Measurements from ENCODE around the gene GLTPD2. TPM values are rescaled to one million over a fixed set of nuclear protein-coding genes. Genes with fewer than 3 reads are reported as not detected.
"Not testable (repeated sequence)": the region's sequence is repeated elsewhere in the genome, so short reads cannot be mapped to it uniquely, and the experiment has no call there.

Gene GLTPD2
- total RNA-seq, 2 experiments from 2014 or later, result not detected

- ATAC-seq, result no peak
- no peaks in the 10 kb centered on the region for H3K27me3 Mint-ChIP-seq (ENCODE audit: low read depth)
- ChIA-PET CTCF (no interaction called here), POLR2A (interaction anchor here (0.7 kb wide), 1 partner anchor 16 kb away, joined by 3 read pairs; the partner anchor contains the start of gene PSMB6)
- H3K36me3 Mint-ChIP-seq (ENCODE audit: low read depth), result peaks cover 11% of the 10 kb centered on the region
- no peak overlapping the region for H3K4me3 Mint-ChIP-seq
- peaks cover 10% of the 10 kb centered on the region for H3K4me1 Mint-ChIP-seq (ENCODE audit: low read depth)
- no peak overlapping the region for H3K27ac Mint-ChIP-seq
- DNase-seq, result no peak
- no peaks in the 10 kb centered on the region for H3K9me3 Mint-ChIP-seq (ENCODE audit: insufficient read depth)
Observed at GRCh38 chr17:4811471-4811870, 22.7 kb downstream of the GLTPD2 start.

GRCh38 chr17:4812690-4813089, 23.9 kb downstream of the GLTPD2 start:
- ChIA-PET CTCF (interaction anchor here (1.5 kb wide), 1 partner anchor 23 kb away, joined by 4 read pairs; no protein-coding TSS in a partner anchor), POLR2A (no interaction called here)
- DNase-seq, result no peak
- Mint-ChIP-seq H3K27me3 (ENCODE audit: low read depth) (no peaks in the 10 kb centered on the region), H3K4me1 (ENCODE audit: low read depth) (peaks cover 7% of the 10 kb centered on the region), H3K4me3 (no peak overlapping the region), H3K9me3 (ENCODE audit: insufficient read depth) (no peaks in the 10 kb centered on the region), H3K27ac (no peak overlapping the region), H3K36me3 (ENCODE audit: low read depth) (peaks cover 11% of the 10 kb centered on the region)
- ATAC-seq, result no peak

GRCh38 chr17:4815043-4815675, 26.4 kb downstream of the GLTPD2 start:
- ATAC-seq (no peak), DNase-seq (no peak)
- no peaks in the 10 kb centered on the region for H3K27me3 Mint-ChIP-seq (ENCODE audit: low read depth)
- H3K27ac Mint-ChIP-seq, result no peak overlapping the region
- H3K4me3 Mint-ChIP-seq, result no peak overlapping the region
- ChIA-PET POLR2A (no interaction called here), CTCF (interaction anchor here (0.8 kb wide), 1 partner anchor 27 kb away, joined by 3 read pairs; no protein-coding TSS in a partner anchor)
- peaks cover 2% of the 10 kb centered on the region for H3K4me1 Mint-ChIP-seq (ENCODE audit: low read depth)
- H3K36me3 Mint-ChIP-seq (ENCODE audit: low read depth), result peaks cover 3% of the 10 kb centered on the region
- no peaks in the 10 kb centered on the region for H3K9me3 Mint-ChIP-seq (ENCODE audit: insufficient read depth)

GRCh38 chr17:4816826-4817225, 28.1 kb downstream of the GLTPD2 start:
- CTCF ChIA-PET, result interaction anchor here (1.1 kb wide), 1 partner anchor 192 kb away, joined by 3 read pairs; no protein-coding TSS in a partner anchor

GRCh38 chr17:4818276-4818675, 29.5 kb downstream of the GLTPD2 start:
- Mint-ChIP-seq H3K9me3 (ENCODE audit: insufficient read depth) (no peaks in the 10 kb centered on the region), H3K4me1 (ENCODE audit: low read depth) (no peaks in the 10 kb centered on the region), H3K36me3 (ENCODE audit: low read depth) (no peaks in the 10 kb centered on the region), H3K27me3 (ENCODE audit: low read depth) (no peaks in the 10 kb centered on the region), H3K4me3 (no peak overlapping the region), H3K27ac (no peak overlapping the region)
- ATAC-seq (no peak), DNase-seq (no peak)
- CTCF ChIA-PET, result no interaction called here
- POLR2A ChIA-PET, result no interaction called here

More at GRCh38 chr17:4816826-4817225, 28.1 kb downstream of the GLTPD2 start:
- Mint-ChIP-seq H3K27me3 (ENCODE audit: low read depth) (no peaks in the 10 kb centered on the region), H3K4me1 (ENCODE audit: low read depth) (no peaks in the 10 kb centered on the region), H3K4me3 (no peak overlapping the region), H3K36me3 (ENCODE audit: low read depth) (no peaks in the 10 kb centered on the region), H3K9me3 (ENCODE audit: insufficient read depth) (no peaks in the 10 kb centered on the region), H3K27ac (no peak overlapping the region)
- DNase-seq (no peak), ATAC-seq (no peak)
- POLR2A ChIA-PET, result no interaction called here

GRCh38 chr17:4822835-4823234, 34.1 kb downstream of the GLTPD2 start:
- Mint-ChIP-seq H3K4me1 (ENCODE audit: low read depth) (no peaks in the 10 kb centered on the region), H3K27me3 (ENCODE audit: low read depth) (no peaks in the 10 kb centered on the region), H3K4me3 (no peak overlapping the region), H3K27ac (no peak overlapping the region), H3K36me3 (ENCODE audit: low read depth) (no peaks in the 10 kb centered on the region), H3K9me3 (ENCODE audit: insufficient read depth) (no peaks in the 10 kb centered on the region)
- ChIA-PET CTCF (no interaction called here), POLR2A (interaction anchor here (0.6 kb wide), 1 partner anchor 22 kb away, joined by 3 read pairs; no protein-coding TSS in a partner anchor)
- no peak for DNase-seq
- ATAC-seq, result no peak

- no peak overlapping the region for H3K4me3 Mint-ChIP-seq
- DNase-seq, result no peak
- peaks cover 2% of the 10 kb centered on the region for H3K27me3 Mint-ChIP-seq (ENCODE audit: low read depth)
- POLR2A ChIA-PET, result interaction anchor here (0.6 kb wide), 1 partner anchor 543 kb away, joined by 3 read pairs; no protein-coding TSS in a partner anchor
- H3K27ac Mint-ChIP-seq, result no peak overlapping the region
- ATAC-seq, result no peak
- no peaks in the 10 kb centered on the region for H3K9me3 Mint-ChIP-seq (ENCODE audit: insufficient read depth)
- CTCF ChIA-PET, result interaction anchor here (0.6 kb wide), 1 partner anchor 33 kb away, joined by 3 read pairs; no protein-coding TSS in a partner anchor
- H3K36me3 Mint-ChIP-seq (ENCODE audit: low read depth), result no peaks in the 10 kb centered on the region
- H3K4me1 Mint-ChIP-seq (ENCODE audit: low read depth), result no peaks in the 10 kb centered on the region
Observed at GRCh38 chr17:4823373-4824089, 34.8 kb downstream of the GLTPD2 start.

GRCh38 chr17:4827399-4827798, 38.6 kb downstream of the GLTPD2 start:
- H3K36me3 Mint-ChIP-seq (ENCODE audit: low read depth), result no peaks in the 10 kb centered on the region
- no peaks in the 10 kb centered on the region for H3K9me3 Mint-ChIP-seq (ENCODE audit: insufficient read depth)
- no peak for ATAC-seq
- peaks cover 2% of the 10 kb centered on the region for H3K27me3 Mint-ChIP-seq (ENCODE audit: low read depth)
- H3K4me3 Mint-ChIP-seq, result no peak overlapping the region
- no peak overlapping the region for H3K27ac Mint-ChIP-seq
- DNase-seq, result no peak
- ChIA-PET CTCF (no interaction called here), POLR2A (no interaction called here)
- H3K4me1 Mint-ChIP-seq (ENCODE audit: low read depth), result peaks cover under 1% of the 10 kb centered on the region

- CTCF ChIA-PET, result interaction anchor here (1.7 kb wide), 1 partner anchor 42 kb away, joined by 4 read pairs; no protein-coding TSS in a partner anchor
- Mint-ChIP-seq H3K4me1 (ENCODE audit: low read depth) (peaks cover 35% of the 10 kb centered on the region), H3K4me3 (peak overlapping the region; percentile 84), H3K27ac (peak overlapping the region; percentile 86)
- H3K27me3 Mint-ChIP-seq (ENCODE audit: low read depth); H3K9me3 Mint-ChIP-seq (ENCODE audit: insufficient read depth); DNase-seq; POLR2A ChIA-PET; H3K36me3 Mint-ChIP-seq (ENCODE audit: low read depth): not testable (repeated sequence)
- peak; percentile 21 for ATAC-seq
Observed at GRCh38 chr17:4832829-4833177, 44.0 kb downstream of the GLTPD2 start.

GRCh38 chr17:4833178-4833940, 44.6 kb downstream of the GLTPD2 start, which contains the start of gene MINK1:
Gene MINK1, plus strand, starts transcription at chr17:4833340. Its CDS starts 244 bp downstream, at chr17:4833584.
- Mint-ChIP-seq H3K4me1 (ENCODE audit: low read depth) (peaks cover 35% of the 10 kb centered on the region), H3K36me3 (ENCODE audit: low read depth) (peaks cover 10% of the 10 kb centered on the region), H3K27ac (peak within 1 kb of the TSS; percentile 87), H3K27me3 (ENCODE audit: low read depth) (no peaks in the 10 kb centered on the region), H3K4me3 (peak within 1 kb of the TSS; percentile 90), H3K9me3 (ENCODE audit: insufficient read depth) (no peaks in the 10 kb centered on the region)
- DNase-seq, result peak; percentile 91
- ATAC-seq, result peak; percentile 96
- CTCF ChIA-PET, result interaction anchor here (1.7 kb wide), 1 partner anchor 43 kb away, joined by 4 read pairs; no protein-coding TSS in a partner anchor
- POLR2A ChIA-PET, result interaction anchor here (0.8 kb wide), 1 partner anchor 114 kb away, joined by 4 read pairs; no protein-coding TSS in a partner anchor

- Mint-ChIP-seq H3K4me3 (peak overlapping the region; percentile 90), H3K9me3 (ENCODE audit: insufficient read depth) (no peaks in the 10 kb centered on the region), H3K36me3 (ENCODE audit: low read depth) (peaks cover 10% of the 10 kb centered on the region), H3K4me1 (ENCODE audit: low read depth) (peaks cover 35% of the 10 kb centered on the region), H3K27me3 (ENCODE audit: low read depth) (no peaks in the 10 kb centered on the region), H3K27ac (peak overlapping the region; percentile 87)
- DNase-seq, result peak; percentile 30
- CTCF ChIA-PET, result interaction anchor here (0.6 to 1.7 kb wide), 2 partner anchors 44 to 267 kb away, joined by 3 to 4 read pairs; no protein-coding TSS in a partner anchor
- POLR2A ChIA-PET, result interaction anchor here (0.8 to 1.0 kb wide), 2 partner anchors 113 to 122 kb away, joined by 4 read pairs; no protein-coding TSS in a partner anchor
- no peak for ATAC-seq
Observed at GRCh38 chr17:4833941-4834680, 45.3 kb downstream of the GLTPD2 start.
